GM19193 (cell line): ENCODE results near the gene DPH6.

Experiments
- POLR2A ChIP-seq: IDR thresholded peaks from 4 replicates; pipeline ENCODE4 v1.6.1; 2011; ENCODE audit not compliant: insufficient read depth, insufficient read length; ENCODE audit errors: extremely low read depth

DPH6 gene

GRCh38 chr15:35439291-35439690 is 106.7 kb downstream of the DPH6 start:
- TF ChIP-seq POLR2A, result no peak

DNA sequence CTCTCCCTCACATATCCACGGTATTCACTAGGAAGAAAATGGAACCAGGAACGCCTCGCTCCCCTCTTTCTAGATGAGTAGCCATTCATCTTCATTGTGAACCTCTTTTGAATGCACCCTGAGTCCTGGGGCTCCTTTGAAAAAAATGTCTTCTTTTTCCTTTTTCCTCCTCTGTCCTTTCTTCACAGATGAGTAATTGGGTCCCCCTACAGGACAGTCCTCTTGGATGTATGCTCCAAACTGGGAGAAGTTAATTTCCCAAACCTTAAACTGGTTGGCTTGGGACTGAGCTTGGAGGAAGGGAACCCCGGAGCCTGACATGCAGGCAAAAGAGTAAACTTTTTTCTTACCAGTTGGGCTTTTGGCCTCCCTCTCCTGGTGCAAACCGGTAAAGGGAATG is 108.8 kb downstream of the DPH6 start:
- no peak for TF ChIP-seq POLR2A

DNA sequence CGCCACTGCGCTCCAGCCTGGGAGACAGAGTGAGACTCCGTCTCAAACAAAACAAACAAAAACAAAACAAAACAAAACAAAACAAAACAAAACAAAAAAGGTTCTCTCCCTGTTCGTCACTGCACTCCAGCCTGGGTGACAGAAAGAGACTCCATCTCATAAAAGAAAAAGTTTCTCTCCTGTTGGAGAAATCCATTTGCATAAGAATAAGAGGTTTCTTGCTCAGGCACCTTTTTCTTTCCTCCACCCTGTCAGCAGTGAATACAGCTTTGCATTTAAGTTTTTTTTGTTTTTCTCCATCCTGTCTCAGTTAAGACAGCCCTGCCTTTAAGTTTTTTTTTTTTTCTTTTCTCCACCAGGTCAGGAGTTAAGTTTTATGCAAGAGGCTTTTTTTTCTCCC is 109.5 kb downstream of the DPH6 start:
- no peak for TF ChIP-seq POLR2A

DNA sequence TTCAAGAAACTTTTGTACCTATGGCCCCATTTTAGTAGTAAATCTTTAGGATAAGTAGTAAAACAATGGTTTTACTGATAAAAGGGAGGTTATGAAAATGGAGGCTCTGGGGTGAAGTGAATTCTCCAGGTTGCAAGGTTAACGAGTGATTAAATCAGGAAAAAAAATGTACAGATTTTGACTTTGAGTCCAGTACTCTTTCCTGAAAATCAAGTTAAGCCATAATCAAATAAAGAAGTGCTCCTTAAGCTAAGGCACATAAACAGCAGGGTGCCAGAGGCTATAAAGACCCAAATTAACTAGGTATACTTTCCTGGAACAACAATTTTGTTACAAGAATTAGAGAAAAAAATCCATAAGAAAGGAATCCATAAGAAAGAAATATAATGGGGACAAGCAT is 114.7 kb downstream of the DPH6 start:
- TF ChIP-seq POLR2A, result no peak

GRCh38 chr15:35430301-35430700 is 115.7 kb downstream of the DPH6 start:
- no peak for TF ChIP-seq POLR2A

GRCh38 chr15:35427496-35427895 is 118.5 kb downstream of the DPH6 start:
- TF ChIP-seq POLR2A, result no peak

GRCh38 chr15:35427091-35427490 is 118.9 kb downstream of the DPH6 start:
- TF ChIP-seq POLR2A, result no peak

GRCh38 chr15:35410775-35411174 is 135.2 kb downstream of the DPH6 start:
- TF ChIP-seq POLR2A, result no peak

GRCh38 chr15:35399901-35400300 is 146.1 kb downstream of the DPH6 start:
- no peak for TF ChIP-seq POLR2A

DNA sequence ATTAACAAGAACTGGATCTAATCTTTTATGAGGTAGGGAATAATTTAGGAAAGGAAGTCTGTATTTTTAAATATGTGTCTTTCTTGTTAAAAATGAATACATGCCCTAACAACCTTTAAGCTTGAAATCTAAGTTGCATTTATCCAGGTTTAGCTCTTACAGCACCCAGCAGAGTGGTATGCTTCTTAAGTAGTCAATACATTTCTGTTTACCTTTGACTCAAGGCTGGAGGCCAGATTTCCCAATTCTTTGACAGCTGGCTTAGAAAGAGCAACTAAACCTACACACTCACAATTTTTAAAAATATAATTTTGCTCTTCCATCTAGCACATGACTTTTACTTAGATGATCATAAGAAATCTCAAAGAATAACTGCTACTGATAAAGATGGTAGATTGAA is 148.9 kb downstream of the DPH6 start:
- no peak for TF ChIP-seq POLR2A

- no peak for TF ChIP-seq POLR2A
These were observed 151.5 kb downstream of the DPH6 start for GRCh38 chr15:35394416-35394815.

DNA sequence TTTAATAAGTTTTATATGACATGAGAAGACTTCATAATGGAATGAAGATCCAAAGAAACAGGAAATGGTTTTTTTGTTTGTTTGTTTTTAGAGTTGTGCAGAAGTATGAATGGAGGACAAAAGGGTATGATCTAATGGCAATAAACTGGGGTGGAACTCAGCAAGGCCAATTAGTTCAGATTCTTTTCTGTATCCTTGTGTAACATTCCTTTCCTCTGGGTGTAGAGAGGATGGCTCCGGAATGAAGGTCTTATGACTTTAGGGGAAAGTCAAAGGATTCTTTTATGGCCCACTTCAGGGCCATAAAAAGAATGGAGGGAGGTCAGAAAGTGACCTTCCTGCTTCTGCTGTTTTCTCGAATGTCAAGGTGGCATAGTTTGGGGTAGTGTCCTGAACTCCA is 152.6 kb downstream of the DPH6 start:
- no peak for TF ChIP-seq POLR2A

DNA sequence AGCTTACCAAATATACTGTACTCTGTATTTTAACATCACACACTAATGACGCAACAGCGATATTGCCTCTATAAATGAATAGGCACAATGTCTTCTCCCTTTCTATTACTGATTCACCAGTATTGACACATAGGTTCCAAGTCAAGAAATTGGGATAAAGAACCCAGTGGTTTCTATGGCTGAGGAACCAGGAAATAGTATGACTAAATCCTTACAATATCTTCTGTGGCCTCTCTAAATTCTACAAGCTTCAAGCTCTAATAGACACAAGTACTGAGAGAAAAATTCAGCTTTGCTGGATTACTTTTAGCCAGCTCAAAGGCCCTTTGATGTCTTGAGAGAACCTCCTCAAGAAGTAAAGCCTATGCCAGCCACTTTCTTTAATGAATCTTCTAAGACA is 162.5 kb downstream of the DPH6 start:
- no peak for TF ChIP-seq POLR2A

GRCh38 chr15:35381328-35381727 is 164.6 kb downstream of the DPH6 start:
- no peak for TF ChIP-seq POLR2A

- TF ChIP-seq POLR2A, result no peak
These were observed 166.0 kb downstream of the DPH6 start for GRCh38 chr15:35379972-35380371.

DNA sequence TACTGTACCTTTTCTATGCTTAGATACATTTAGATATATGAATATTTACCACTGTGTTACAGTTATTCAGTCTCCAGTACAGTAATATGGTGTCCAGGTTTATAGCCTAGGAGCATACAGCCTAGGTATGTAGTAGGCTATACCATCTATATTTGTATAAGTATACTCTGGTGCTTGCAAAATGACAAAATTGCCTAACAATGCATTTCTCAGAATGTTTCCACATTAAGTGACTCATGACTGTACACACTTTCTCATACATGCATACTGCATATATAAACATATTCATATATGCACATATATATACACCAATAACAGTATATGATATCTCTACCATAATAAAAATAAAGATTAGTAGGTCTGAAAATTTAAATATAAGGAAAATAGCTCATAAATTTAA is 169.3 kb downstream of the DPH6 start:
- no peak for TF ChIP-seq POLR2A

- TF ChIP-seq POLR2A, result no peak
These were observed 171.3 kb downstream of the DPH6 start for GRCh38 chr15:35374661-35375060.
